SK-MEL-5 (cell line): ENCODE measurements around the gene ABCA4. TPM values are rescaled to one million over a fixed set of nuclear protein-coding genes. Genes with fewer than 3 reads are reported as not detected.
"Not testable (repeated sequence)": the region's sequence is repeated elsewhere in the genome, so short reads cannot be mapped to it uniquely, and the experiment has no call there.

Experiments used
- DNase-seq: peaks from one replicate; pipeline ENCODE4 v3.0.0-alpha.2; 2016; ENCODE audit warnings: low read depth, low spot score
- in situ Hi-C: cut with HindIII; loops from 2 replicates; pipeline ENCODE4 v1.10.0; 2016; ENCODE audit warnings: low sequenced_read_pairs, high pct_unique_total_duplicates, low pct_unique_long_range_greater_than_20kb
- total RNA-seq: library from RNA; depleted of rRNA; stranded (reverse); fragments of >200 nt; shearing (Covaris generic); gene quantifications from 2 replicates; pipeline ENCODE4 v1.2.3, GENCODE V29; 2014

The ABCA4 gene
- total RNA-seq, 1 experiment from 2014 or later: not detected

GRCh38 chr1:94009304-94009703 lies 111.6 kb downstream of the ABCA4 start:
- DNase-seq: no peak

DNA sequence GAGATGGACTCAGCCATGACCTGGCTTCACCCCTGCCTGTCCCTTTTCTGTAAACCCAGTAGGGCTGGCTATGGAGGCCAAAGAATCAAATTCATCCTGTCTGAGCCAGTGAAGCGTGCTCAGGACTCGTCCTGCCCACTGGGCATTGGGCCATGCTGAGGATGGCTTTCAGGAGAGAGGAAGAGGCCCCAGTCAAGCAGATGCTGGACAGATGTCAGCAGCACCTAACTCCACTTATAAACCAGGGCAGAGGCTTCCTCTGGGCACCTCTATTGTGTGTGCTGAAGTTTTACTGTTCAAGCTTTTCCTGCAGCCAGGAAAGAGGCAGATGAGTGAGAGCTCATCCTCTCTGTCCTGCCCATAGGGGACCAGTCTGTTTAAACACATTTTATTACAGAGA lies 114.3 kb downstream of the ABCA4 start:
- no peak for DNase-seq
- in situ Hi-C loops: no loop called here

More at GRCh38 chr1:94009304-94009703, 111.6 kb downstream of the ABCA4 start:
- in situ Hi-C loops: no loop called here

DNA sequence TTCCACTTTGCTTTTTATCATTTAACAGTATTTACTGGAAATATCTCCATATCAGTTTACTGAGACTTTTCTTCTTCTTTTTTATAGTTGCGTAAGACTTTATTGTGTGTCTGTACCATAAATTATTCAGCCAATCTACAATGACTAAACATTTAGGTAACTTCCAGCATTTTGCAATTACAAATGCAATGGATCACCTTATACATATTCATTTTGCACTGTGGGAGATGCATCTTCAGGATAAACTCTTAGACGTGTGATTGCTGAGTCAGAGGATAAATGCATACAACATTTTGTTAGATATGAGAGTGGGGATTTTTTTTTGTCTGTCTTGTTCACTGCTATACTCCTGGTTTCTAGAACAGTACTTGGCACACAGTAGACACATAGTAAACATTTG lies 116.0 kb downstream of the ABCA4 start:
- in situ Hi-C loops: no loop called here
- no peak for DNase-seq

DNA sequence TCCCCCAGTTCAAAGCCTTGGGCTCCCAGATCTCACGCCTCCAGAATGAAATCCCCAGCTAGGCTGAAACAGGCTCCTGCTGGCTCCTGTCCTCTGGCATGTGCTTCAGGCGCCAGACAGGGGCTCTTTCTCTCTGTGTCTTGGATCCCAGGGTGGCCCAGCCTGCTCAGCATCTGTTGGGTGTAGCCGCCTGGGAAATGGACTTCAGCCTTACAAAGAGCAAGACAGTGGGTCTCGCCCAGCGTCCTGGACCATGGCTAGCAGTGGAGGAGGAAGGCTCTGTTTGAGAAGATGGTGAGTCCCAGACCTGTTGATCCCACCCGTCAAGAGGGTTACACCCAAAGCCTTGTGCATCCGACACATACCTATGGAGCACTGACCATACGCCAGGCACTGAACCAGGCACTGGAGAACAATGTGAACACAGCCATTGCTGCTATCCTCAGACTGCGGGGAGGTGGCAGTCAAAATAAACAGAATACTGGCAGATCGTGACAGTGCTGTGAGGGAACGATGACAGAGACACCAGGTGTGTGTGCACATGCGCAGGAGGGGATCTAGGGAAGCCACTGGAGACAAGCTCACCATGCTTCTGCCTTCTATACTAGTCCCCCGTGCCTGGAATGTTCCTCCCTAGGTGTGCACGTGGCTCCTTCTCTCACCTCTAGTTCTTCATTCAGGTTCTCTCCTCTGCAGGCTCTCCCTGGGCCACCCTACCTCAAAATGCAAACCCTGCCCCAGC lies 118.7 kb downstream of the ABCA4 start:
- in situ Hi-C loops: no loop called here
- no peak for DNase-seq

GRCh38 chr1:94001397-94002045 lies 119.4 kb downstream of the ABCA4 start:
- in situ Hi-C loops: no loop called here
- no peak for DNase-seq

DNA sequence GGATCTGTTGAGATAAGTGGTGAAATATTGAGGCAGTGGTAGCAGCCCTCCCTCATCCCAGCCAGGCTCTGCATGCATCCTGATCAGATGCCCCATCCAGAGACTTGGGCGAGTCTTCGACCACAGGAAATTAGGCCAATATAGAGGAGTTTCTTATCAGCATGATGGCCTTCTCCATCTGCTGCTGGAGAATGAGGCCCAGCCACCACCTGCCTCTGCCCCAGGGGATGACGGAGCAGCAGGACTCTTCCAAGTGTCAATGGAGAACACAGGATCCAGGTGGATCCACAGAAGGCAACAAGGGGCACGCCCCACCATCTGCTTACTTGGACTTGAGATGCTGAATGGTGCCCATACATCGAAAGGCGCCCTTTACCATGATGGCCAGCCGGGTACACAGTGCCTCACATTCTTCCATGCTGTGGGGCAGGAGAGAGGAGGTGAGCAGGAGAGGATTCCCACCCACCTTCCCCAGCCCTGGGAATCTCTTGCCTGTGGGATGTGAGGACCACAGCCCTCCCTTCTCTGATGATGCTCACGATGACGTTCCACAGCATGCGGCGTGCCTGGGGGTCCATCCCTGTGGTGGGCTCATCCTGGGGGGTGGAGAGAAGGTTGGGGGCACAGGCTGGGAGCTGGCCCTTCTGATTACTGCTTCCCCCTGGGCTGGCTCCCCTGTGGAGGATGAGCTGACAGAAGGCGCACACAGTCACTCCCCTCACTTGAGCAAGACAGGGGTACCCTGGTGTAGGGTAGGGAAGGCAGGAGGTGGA lies 120.3 kb downstream of the ABCA4 start:
- DNase-seq: no peak
- in situ Hi-C loops: no loop called here

DNA sequence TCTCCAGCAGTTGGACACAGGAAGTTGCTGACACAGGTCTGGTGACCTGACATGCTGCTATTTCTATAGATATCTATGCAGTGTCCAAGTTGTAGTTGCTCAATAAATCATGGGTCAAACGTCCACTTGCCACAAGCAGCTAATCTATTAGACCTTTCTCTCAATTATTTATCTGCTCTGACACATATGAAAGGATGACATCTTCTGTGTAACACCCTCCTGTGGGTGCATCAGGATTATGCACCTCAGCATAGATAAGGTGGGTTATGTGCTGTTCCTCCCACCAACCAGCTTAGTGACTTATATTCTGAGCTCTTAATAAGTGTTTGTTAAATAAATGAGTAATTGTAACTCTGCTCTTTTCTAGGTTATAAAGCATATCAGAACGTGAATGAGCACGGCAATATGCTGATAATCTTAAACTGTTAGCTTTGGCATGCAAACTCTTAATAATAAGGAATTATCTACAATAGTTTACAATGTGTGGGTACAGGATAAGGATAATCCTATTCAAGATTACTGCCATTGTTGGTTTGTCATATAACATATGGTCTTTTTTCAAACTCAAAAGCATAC lies 121.0 kb downstream of the ABCA4 start:
- in situ Hi-C loops: no loop called here
- DNase-seq: no peak

- in situ Hi-C loops: not testable (repeated sequence)
Measured at GRCh38 chr1:93998532-93998931, 122.4 kb downstream of the ABCA4 start.

GRCh38 chr1:93997756-93998155 lies 123.2 kb downstream of the ABCA4 start:
- in situ Hi-C loops: no loop called here
- no peak for DNase-seq

More at GRCh38 chr1:93998532-93998931, 122.4 kb downstream of the ABCA4 start:
- not testable (repeated sequence) for DNase-seq

DNA sequence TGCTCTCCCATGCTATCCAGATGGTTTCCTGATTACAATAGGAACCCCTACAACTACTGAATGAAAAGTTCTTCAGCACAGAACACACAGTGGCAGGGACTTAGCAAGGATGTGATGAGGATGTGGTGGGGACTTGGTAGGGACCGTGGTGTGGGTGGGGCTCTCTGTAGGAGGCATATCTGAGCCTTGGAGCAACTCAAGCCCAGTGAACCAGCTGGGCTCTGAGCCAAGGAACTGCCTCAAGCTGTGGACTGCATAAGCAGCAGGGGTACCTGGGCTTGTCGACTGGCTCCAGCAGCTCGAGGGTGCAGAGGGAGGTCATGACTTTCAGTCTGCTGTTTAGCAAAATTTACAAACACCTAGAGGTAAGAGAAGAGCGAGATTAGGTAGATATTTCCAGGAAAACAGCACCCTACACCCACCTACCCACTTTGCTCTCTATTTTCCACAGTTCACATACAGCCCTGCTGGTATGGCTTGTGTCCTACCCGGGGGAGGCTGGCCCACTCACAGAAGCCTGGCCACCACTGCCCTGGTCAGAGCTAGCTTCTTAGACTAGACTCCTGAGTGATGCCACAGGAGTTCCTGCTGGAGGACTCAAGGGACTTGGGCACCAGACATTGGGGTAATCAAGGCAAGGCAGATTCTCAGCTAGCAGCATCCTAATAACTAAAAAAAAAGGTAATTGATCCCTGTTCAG lies 125.0 kb downstream of the ABCA4 start:
- in situ Hi-C loops: no loop called here

GRCh38 chr1:93993731-93994130 lies 127.2 kb downstream of the ABCA4 start:
- DNase-seq: no peak
- in situ Hi-C loops: no loop called here

More for the DNA sequence above, 125.0 kb downstream of the ABCA4 start:
- no peak for DNase-seq

DNA sequence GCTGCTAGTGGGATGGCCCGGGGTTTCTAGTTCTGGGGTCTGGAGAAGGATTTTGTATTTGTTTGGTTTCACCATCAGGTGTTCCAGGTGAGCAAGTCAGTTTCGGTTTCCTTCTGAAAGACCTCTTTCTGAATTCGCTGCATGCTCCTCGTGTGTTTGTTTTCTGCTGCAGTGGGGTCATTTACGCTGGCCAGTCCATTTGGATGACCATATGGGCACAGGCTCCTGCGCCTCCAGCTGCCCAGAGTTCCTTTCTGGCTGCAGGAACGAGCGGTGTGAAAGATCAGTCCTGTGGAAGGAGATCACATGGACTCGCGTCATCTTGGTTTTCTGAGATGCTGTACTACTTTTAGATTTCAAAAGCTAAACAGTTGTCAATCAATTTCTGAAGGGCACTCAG lies 128.0 kb downstream of the ABCA4 start:
- in situ Hi-C loops: no loop called here

GRCh38 chr1:93992190-93992589 lies 128.8 kb downstream of the ABCA4 start:
- DNase-seq: no peak
- in situ Hi-C loops: no loop called here

More for the DNA sequence above, 128.0 kb downstream of the ABCA4 start:
- DNase-seq: no peak

DNA sequence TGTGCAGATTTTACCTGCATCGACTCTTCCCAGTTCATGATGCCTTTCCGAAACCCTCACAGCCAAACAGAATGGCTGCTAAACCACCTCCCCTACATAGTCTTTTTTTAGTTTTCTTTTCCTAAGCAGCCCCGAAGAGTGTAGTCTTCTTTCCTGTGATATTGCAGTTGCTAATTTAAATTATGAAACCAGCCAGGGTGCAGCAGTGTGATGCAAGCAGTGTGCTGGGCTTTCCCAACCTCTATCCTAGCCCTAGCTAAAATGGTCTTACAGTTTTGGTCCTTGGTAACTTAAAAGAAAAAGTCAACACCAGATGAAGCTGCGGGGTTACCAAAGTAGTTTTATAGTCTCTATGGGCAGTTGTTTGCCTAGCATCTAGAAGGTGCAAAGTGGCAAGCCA lies 129.7 kb downstream of the ABCA4 start:
- no peak for DNase-seq

GRCh38 chr1:93990477-93990876 lies 130.5 kb downstream of the ABCA4 start:
- DNase-seq, in situ Hi-C loops: not testable (repeated sequence)

More for the DNA sequence above, 129.7 kb downstream of the ABCA4 start:
- in situ Hi-C loops: no loop called here

- in situ Hi-C loops: no loop called here
- no peak for DNase-seq
Measured at GRCh38 chr1:93990010-93990409, 130.9 kb downstream of the ABCA4 start.

DNA sequence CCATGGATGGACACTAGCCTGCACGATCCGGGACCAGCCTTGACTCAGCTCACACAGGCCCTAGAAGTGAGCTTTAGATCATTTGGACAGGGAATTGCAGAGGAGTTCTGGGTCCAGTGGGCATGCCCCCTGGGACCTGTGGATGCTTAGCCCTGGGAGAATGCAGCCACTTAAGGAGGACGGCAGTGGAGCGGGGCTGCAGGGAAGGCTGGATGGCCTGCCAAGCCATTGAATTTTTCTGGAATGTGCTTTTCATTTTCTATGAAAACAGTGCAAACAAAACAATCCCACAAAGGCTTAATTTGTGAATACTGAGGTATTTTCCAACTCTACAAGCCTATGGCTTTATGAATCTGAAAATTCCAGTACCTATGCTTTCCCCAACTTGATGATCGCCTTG lies 131.3 kb downstream of the ABCA4 start:
- in situ Hi-C loops: no loop called here

More for the DNA sequence above, 131.3 kb downstream of the ABCA4 start:
- no peak for DNase-seq
